OCI-LY3 (cell line): ENCODE data around the gene TUBGCP6.

Source experiments
- H2AFZ ChIP-seq: fragments of 200-600, 300-600 bp; shearing (Covaris generic); 2 replicates; pipeline ENCODE4 v1.6.0; 2014; ENCODE audit warnings: antibody characterized with exemption, low read depth, low read length
- H3K27ac ChIP-seq: fragments of 200-600, 300-600 bp; sonication (generic); 2 replicates; pipeline ENCODE4 v1.5.1; 2014; ENCODE audit warnings: mild to moderate bottlenecking, low read length, moderate library complexity, mixed read lengths
- H3K27me3 ChIP-seq: fragments of 200-600, 300-600 bp; sonication (generic); 2 replicates; pipeline ENCODE4 v1.6.1; 2014; ENCODE audit warnings: low read depth, low read length, mixed read lengths
- H3K36me3 ChIP-seq: fragments of 200-600, 300-600 bp; sonication (generic); replicated peaks from 2 replicates; pipeline ENCODE3; 2014; ENCODE audit warnings: low read depth, low read length, mixed read lengths
- H3K4me1 ChIP-seq: fragments of 300-600, 200-600 bp; sonication (generic); 2 replicates; pipeline ENCODE4 v1.6.1; 2014; ENCODE audit warnings: low read length, mixed read lengths
- H3K4me2 ChIP-seq: fragments of 200-600, 300-600 bp; sonication (generic); 2 replicates; pipeline ENCODE4 v1.6.1; 2014; ENCODE audit warnings: low read length, mixed read lengths
- H3K4me3 ChIP-seq: fragments of 300-600, 200-600 bp; sonication (generic); 2 replicates; pipeline ENCODE4 v1.5.1; 2014; ENCODE audit warnings: antibody characterized with exemption, mild to moderate bottlenecking, low read length, moderate library complexity
- H3K79me2 ChIP-seq: fragments of 300-600, 200-600 bp; shearing (Covaris generic); 2 replicates; pipeline ENCODE4 v1.6.1; 2014; ENCODE audit warnings: mild to moderate bottlenecking, low read length, mixed read lengths
- H3K9ac ChIP-seq: fragments of 300-600, 200-600 bp; shearing (Covaris generic); 2 replicates; pipeline ENCODE4 v1.6.0; 2014; ENCODE audit warnings: mild to moderate bottlenecking, low read length, moderate library complexity
- H3K9me3 ChIP-seq: fragments of 200-600, 300-600 bp; shearing (Covaris generic); 2 replicates; pipeline ENCODE4 v1.6.1; 2014; ENCODE audit warnings: low read length, mixed read lengths; ENCODE audit not compliant: insufficient read depth
- H4K20me1 ChIP-seq: fragments of 200-600, 300-600 bp; sonication (generic); 2 replicates; pipeline ENCODE4 v1.6.1; 2016; ENCODE audit warnings: low read length, mixed read lengths; ENCODE audit not compliant: insufficient read depth
- CTCF ChIP-seq: fragments of 200-600, 300-600 bp; sonication (generic); IDR thresholded peaks from 2 replicates; pipeline ENCODE4 v1.5.1; 2014; ENCODE audit warnings: antibody characterized with exemption, low read length, low read depth
- EZH2phosphoT487 ChIP-seq: fragments of 200-600 bp; shearing (Covaris generic); IDR thresholded peaks from 2 replicates; pipeline ENCODE4 v1.6.1; 2018; ENCODE audit warnings: antibody characterized with exemption, mixed run types, low read depth

TUBGCP6 gene

GRCh38 chr22:50199829-50200460 lies 44.9 kb downstream of the TUBGCP6 start:
- Histone ChIP-seq H3K4me2 (peak overlapping the region; percentile 70), H3K79me2 (peaks cover 23% of the 10 kb centered on the region), H3K4me1 (peaks cover 16% of the 10 kb centered on the region), H3K9ac (peak overlapping the region; percentile 56; the same call in 1 of the 2 replicates), H4K20me1 (peaks cover 10% of the 10 kb centered on the region; the same call in 1 of the 2 replicates), H3K27me3 (no peaks in the 10 kb centered on the region), H3K4me3 (peak overlapping the region; percentile 93), H3K9me3 (no peaks in the 10 kb centered on the region), H2AFZ (no peak overlapping the region), H3K27ac (no peak overlapping the region), H3K36me3 (peaks cover 4% of the 10 kb centered on the region)
- TF ChIP-seq EZH2phosphoT487 (no peak), CTCF (no peak)

- Histone ChIP-seq H3K4me3 (no peak overlapping the region), H3K36me3 (peaks cover 9% of the 10 kb centered on the region), H3K79me2 (peaks cover 23% of the 10 kb centered on the region), H3K27ac (no peak overlapping the region), H3K27me3 (no peaks in the 10 kb centered on the region), H2AFZ (no peak overlapping the region), H3K4me1 (peaks cover 23% of the 10 kb centered on the region), H3K9ac (no peak overlapping the region), H3K4me2 (no peak overlapping the region), H4K20me1 (peaks cover 10% of the 10 kb centered on the region; the same call in 1 of the 2 replicates), H3K9me3 (no peaks in the 10 kb centered on the region)
- TF ChIP-seq CTCF (no peak), EZH2phosphoT487 (no peak)
These were observed 45.5 kb downstream of the TUBGCP6 start for GRCh38 chr22:50199251-50199721.

GRCh38 chr22:50198624-50199017 lies 46.2 kb downstream of the TUBGCP6 start:
- Histone ChIP-seq H3K4me3 (no peak overlapping the region), H4K20me1 (peaks cover 10% of the 10 kb centered on the region; the same call in 1 of the 2 replicates), H3K79me2 (peaks cover 23% of the 10 kb centered on the region), H3K4me1 (peaks cover 21% of the 10 kb centered on the region), H3K36me3 (peaks cover 9% of the 10 kb centered on the region), H3K4me2 (no peak overlapping the region), H3K9ac (no peak overlapping the region), H3K27ac (no peak overlapping the region), H3K9me3 (no peaks in the 10 kb centered on the region), H2AFZ (no peak overlapping the region), H3K27me3 (no peaks in the 10 kb centered on the region)
- TF ChIP-seq EZH2phosphoT487 = no peak
- TF ChIP-seq CTCF = no peak

- peaks cover 23% of the 10 kb centered on the region for H3K4me1 ChIP-seq
- H2AFZ ChIP-seq = no peak overlapping the region
- H3K9ac ChIP-seq = no peak overlapping the region
- H4K20me1 ChIP-seq = peaks cover 10% of the 10 kb centered on the region; the same call in 1 of the 2 replicates
- no peak overlapping the region for H3K4me3 ChIP-seq
- H3K27me3 ChIP-seq = no peaks in the 10 kb centered on the region
- no peak overlapping the region for H3K27ac ChIP-seq
- peaks cover 10% of the 10 kb centered on the region for H3K36me3 ChIP-seq
- H3K9me3 ChIP-seq = no peaks in the 10 kb centered on the region
- H3K4me2 ChIP-seq = no peak overlapping the region
- TF ChIP-seq EZH2phosphoT487 (no peak), CTCF (no peak)
- peaks cover 23% of the 10 kb centered on the region for H3K79me2 ChIP-seq
These were observed 46.8 kb downstream of the TUBGCP6 start for GRCh38 chr22:50197856-50198623.
